ENCODE results near the gene OR4D2.

DNA sequence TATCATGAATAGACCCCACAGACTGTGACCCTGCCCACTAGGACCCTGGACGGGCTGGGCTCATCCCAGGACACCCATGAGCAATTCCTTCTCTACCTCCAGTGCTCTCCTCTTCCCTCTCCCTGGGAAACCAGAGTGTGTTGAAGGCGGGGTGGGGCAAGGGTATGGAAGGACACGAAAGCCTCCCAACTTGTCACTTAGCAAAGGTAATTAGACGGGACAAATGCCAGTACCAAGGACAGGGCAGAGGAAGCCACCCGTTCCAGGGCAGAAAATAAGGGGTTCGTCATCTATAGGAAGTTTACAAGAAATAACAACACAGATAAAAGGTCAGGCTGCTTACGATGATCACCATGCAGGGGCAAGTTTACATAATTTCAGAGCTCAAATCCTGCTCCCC is 20.9 kb downstream of the OR4D2 start:
- TF ChIP-seq CTCF (optimal IDR thresholded peaks at IDR 0.05 in 1 of 3, IDR thresholded peaks at IDR 0.05 in 1 of 3, conservative IDR thresholded peaks at IDR 0.05 in 1 of 3; ENCODE audit: extremely low read depth in 1 of 3, insufficient read depth in 2 of 3, low read length in 3 of 3) (no peak), EZH2 (IDR thresholded peaks at IDR 0.05; ENCODE audit: low read length) (no peak)

All from keratinocyte (primary cell).